NCI-H1694 treated with DMSO at 0.1 percent for 48 hours (cell line): Measurements from ENCODE around the gene ACTL10.
"Not testable (repeated sequence)": the region's sequence is repeated elsewhere in the genome, so short reads cannot be mapped to it uniquely, and the experiment has no call there.

ENCODE experiments used
- DNase-seq: peaks from one replicate; lab custom pipeline; 2025; lab: John Stamatoyannopoulos, UW

The ACTL10 gene

DNA sequence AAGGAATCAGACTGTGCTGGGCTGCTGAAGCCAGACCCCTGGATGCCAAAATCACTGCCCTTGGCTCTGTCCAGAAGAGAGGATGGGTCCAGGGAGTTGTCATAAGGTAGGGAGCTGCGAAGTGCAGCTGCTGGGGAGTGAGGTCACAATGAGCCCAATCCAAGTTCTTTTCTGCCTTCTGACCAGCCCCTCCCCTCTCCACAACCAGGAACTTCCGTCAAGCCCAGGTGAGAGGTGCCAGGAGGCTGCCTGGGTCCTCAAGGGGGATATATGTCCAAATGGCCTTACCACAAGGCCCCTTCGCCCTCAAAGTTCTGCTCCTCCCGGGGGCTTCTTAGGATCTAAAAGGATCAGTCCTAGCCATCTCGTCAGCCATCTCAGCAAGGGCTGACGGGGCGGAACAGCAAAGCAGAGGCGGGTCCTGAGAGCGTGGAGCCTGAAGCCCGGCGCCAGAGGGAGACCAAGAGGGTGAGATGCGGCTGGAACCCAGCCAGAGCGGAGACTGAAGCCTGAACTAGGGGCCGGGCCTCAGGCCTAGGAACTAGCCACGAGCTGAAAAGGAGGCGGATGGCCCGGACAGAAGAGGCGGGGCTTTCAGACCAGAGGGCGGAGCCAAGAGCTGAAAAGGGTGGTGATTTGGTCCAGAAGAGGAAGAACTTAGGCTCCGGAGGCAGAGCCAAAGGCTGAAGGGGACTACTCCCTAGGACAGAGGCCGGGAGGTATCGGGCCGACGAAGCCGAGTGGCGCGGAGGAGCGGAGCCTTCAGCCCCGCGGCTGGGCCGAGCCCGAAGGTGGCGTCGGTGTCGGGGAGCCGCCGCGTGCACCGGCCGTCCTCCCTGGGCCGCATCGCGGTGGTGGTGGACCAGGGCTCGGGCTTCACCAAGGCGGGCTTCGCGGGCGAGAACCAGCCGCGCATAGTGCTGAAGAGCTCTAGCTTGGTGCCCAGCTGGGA is at the start of gene ACTL10:
Gene ACTL10 (plus strand): TSS at position 651 of the 952 bp plus-strand sequence. CDS start 555 bp downstream, outside the sequence.
- DNase-seq, result peak; percentile 5

DNA sequence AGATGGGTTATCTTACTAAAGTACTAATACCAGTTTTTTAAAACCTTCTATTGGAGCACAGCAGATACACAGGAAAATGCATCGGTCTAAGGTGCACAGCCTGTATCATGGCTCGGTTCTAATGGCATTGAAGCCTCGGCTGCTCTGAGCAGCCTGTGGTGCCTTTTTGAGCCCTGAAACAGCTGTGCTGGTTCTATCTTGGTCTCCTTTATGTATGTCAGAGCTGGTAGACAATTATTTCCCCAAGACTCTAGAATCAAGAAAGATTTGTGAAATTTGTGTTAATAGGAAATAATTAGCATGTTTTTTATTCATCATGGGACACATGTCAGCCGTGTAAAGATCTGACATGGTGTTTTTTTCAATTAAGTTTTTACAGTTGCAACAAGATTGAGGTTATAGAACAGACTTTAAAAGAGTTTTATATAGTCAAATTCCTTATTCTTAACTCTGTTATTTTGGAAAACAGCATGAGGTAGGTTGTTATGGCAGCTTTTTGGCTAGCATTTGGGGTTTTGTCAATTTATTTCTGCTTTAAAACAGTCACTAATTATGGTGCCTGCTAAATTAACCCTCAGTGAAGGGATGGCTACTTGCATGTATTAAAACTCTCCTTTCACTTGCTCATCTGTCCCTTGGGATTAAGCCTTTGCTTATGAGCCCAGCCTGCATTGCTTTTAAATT is 44.9 kb upstream of the ACTL10 start:
- DNase-seq, result no peak

DNA sequence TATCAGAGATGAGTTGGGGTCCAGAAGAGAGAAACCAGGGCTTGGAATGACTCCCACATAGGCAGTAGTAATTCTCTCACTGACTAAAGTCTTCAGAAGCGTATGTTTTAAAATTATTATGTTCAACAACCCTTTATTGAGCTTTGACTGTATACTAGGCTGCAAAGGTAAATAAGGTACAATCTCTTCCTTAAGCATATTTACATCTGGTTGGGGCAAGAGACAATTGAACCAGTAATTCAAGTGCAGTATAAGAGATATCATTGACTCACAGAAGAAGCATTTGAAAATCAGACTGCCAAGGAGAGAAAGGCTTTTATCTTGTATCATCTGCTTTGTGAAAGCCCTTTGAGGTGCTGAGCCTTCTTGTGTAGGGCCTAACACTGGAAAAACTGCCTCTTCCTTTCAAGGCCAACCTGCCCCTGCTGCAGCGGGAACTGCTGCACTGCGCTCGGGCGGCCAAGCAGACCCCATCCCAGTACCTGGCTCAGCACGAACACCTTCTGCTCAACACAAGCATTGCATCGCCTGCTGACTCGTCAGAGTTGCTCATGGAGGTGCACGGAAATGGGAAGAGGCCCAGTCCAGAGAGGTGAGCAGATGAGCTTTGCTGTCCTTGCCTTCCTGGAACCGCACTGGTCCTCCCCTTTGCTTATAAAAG is 43.9 kb upstream of the ACTL10 start:
- DNase-seq, result no peak

DNA sequence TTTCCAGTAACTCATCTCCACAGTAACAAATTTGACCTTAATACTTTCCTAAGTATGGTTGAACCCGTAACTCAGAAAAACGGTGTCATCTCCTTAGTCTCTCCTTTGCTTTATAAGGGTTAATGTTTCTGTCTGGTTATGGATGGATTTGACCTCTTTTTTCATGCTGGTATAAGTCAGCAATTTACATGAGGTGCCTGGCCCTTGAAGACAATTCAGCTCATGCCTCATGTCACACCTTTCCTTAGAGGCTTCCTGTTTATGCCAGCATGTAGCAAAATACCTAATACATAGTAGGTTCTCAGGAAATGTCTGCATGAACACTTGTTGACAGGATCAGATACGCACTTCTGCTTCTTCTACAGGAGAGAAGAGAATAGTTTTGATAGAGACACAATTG is 42.3 kb upstream of the ACTL10 start:
- DNase-seq, result no peak

DNA sequence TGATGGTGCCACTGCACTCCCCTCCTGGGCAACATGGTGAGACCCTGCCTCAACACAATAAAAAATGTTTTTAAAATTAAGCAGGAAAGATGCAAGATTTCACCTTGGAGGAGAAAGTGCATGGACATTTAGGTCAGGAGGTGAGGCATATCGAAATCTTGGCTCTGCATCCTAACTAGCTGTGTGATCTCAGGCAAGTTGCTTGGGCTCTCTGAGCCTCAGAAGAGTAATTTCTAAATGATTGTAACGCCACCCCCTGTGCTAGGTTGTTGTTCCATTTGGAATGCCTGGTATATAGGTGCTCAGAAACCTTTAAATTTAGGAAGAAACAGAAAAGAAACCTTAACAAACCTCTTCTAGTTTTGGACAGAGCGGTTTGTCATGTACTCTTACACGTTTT is 40.6 kb upstream of the ACTL10 start:
- no peak for DNase-seq

DNA sequence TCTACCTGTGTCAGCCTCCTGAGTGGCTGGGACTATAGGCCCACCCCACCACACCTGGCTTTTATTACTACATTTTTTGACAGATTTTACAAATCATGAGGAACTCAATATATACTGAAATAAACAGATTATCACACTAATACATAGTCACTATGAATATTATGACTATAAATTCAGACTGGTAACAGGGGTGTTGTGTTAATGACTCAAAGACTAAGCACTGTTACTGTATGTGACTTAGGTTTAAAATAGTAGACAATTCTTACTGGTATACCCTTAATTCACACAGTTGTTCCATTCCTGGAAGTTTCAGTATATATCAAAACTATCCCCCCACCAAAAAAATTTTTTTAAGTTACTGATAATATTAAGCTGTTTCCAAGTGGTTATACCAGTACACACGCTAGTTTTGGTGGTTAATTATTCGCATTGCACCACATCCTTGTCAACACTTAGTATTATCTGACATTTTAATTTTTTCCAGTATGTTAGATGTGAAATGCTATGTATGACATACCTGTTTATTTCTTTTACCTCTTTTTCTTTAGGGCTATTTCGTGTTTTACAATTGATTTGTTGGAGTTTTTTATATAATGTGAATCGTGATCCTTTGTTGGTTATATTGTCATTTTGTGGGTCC is 39.0 kb upstream of the ACTL10 start:
- DNase-seq, result no peak

DNA sequence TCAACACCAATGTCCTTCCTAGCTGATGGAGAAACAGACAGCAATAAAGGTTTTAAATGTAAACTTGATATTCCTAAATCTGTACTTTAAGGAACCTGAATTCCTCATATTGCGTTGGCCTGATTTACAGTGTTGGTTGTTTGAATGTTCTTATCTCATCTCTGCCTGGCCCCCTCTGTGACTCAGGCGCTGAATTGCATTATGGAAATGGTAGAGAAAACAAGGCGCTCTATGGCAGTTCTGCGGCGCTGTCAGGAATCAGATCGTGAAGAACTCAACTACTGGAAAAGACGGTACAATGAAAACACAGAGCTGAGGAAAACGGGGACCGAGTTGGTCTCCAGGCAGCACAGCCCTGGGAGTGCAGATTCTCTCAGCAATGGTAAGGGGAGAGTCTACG is 37.2 kb upstream of the ACTL10 start:
- no peak for DNase-seq

- DNase-seq, result no peak
These were observed 36.8 kb upstream of the ACTL10 start for GRCh38 chr20:33629979-33630378.

GRCh38 chr20:33630507-33630906 is 36.2 kb upstream of the ACTL10 start:
- no peak for DNase-seq

- DNase-seq, result not testable (repeated sequence)
These were observed 34.8 kb upstream of the ACTL10 start for GRCh38 chr20:33631910-33632309.

DNA sequence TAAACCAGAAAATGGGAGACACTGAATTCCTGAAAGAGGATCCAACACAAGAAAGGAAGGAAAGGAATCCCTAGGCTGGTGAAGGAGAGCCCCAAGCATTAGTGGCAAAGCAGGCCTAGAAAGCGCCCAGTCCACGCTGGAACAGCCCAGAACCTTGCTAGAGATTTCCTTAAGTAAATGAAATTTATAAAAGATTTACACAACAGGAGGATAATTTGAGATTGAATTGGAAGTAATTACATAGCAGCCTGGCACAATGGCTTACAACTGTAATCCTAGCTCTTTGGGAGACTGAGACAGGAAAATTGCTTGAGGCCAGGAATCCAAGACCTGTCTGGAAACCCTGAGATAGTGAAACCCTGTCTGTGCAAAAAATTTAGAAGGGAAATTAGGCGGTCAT is 31.4 kb upstream of the ACTL10 start:
- DNase-seq, result no peak

GRCh38 chr20:33636776-33637175 is 30.0 kb upstream of the ACTL10 start:
- no peak for DNase-seq

- no peak for DNase-seq
These were observed 26.5 kb upstream of the ACTL10 start for GRCh38 chr20:33640287-33640686.

- no peak for DNase-seq
These were observed 22.3 kb upstream of the ACTL10 start for GRCh38 chr20:33644313-33645071.

GRCh38 chr20:33645072-33645358 is 21.7 kb upstream of the ACTL10 start:
- DNase-seq, result no peak

- DNase-seq, result no peak
These were observed 21.3 kb upstream of the ACTL10 start for GRCh38 chr20:33645396-33645795.

GRCh38 chr20:33646191-33646590 is 20.6 kb upstream of the ACTL10 start:
- DNase-seq, result no peak

- DNase-seq, result not testable (repeated sequence)
These were observed 19.7 kb upstream of the ACTL10 start for GRCh38 chr20:33646959-33647602.

DNA sequence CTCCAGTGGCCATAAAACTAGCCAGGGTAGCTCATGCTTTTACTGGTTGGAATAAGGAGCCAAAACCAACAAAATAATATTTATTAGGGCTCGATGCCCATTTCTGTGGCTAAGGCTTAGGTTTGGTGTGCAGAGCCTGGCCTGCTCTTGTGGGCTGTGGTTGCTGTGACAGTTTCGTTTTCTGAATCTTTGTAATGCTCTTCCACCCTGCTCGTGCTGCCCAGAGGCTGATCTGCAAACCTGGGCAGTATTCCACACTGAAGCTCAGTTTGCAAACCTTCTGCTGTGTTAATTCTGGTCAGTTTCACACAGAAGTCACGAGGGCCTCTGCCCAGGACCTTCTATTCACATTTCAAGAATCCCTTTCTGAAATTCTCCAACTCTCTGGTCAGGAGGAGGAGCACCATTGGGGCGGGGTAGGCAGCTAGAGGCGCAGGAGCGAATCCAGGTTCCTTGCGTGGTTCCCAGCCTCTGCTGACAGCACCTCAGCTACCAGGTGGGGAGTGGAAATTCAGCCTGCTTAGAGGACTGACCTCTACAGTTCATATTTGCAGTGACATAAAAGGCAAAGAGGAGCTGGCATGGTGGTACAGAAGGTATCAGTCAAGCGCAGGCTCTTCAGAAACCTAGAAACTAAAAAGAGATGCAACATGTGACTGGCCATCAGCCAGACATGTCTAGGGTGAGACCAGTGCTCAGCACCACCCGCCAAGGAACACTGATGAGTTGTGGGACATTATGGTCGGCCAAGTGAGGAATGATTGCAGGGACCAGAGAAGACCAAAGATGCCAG is 18.9 kb upstream of the ACTL10 start:
- DNase-seq, result no peak

DNA sequence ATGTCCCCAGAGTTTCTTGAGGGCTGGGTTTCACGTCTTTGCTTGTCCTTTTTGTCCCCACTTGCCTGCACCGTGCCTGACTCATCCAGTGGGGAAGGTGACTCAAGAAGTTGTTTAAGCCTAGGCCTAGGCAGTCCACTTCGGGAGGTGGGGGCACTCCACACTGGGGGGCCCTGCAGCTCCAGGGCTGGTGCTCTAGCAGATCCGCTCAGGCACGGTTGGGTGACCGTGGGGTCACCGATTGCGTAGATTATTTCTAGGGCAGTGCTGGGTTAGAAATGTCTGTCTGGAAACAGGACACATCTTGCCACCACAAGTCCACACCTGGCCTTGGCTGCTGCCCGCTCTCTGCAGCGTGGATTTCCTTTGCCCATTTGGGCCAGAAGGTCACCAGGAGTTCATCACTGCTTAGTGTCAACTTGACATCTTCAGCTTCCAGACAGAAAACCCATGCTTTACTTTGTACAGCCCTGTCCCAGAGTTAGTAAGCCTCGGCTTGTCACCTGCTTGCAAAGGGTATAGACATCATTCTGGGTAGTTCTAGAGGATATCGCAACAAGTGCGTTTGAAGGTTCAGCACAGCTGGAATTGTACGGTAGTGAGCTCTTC is 18.2 kb upstream of the ACTL10 start:
- no peak for DNase-seq
